GM23248 (cell line): ENCODE measurements around the gene RUVBL2.
"Not testable (repeated sequence)": the region's sequence is repeated elsewhere in the genome, so short reads cannot be mapped to it uniquely, and the experiment has no call there.

Experiments used
- EZH2 ChIP-seq: fragments of 200-600 bp; sonication (generic); IDR thresholded peaks from 2 replicates; pipeline ENCODE4 v1.6.1; 2018; ENCODE audit warnings: antibody characterized with exemption, mild to moderate bottlenecking; ENCODE audit not compliant: insufficient read depth, poor library complexity, severe bottlenecking
- EZH2phosphoT487 ChIP-seq: fragments of 200-600 bp; sonication (generic); IDR thresholded peaks from 2 replicates; pipeline ENCODE4 v1.6.1; 2018; ENCODE audit warnings: antibody characterized with exemption, moderate library complexity, mild to moderate bottlenecking, low read depth; ENCODE audit not compliant: insufficient read depth

DNA sequence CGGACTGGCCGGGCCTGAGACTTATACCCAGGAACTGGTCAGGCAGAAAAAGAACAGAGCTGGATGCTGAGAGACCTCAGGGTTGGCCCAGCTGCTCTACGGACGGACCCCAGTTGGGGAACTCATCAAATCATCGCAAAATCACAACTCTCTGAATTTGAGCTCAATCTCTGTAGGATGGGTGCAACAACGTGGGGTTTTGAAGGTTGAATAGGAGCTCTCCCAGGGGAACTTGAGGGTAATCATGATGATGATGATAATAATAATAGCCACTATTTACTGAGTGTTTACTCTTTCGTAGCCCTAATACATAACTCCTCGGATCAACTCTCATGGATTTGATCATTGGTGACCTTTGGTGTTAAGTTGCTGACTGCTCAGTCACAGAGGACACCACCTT, 36.6 kb downstream of the RUVBL2 start:
- not testable (repeated sequence) for TF ChIP-seq EZH2, EZH2phosphoT487
